ENCODE data around the gene RIF1. TPM values are rescaled to one million over a fixed set of nuclear protein-coding genes. Genes with fewer than 3 reads are reported as not detected.

The RIF1 gene
- total RNA-seq, 4 donors from 2014 or later = 25.3 to 31.0 (median 28.9) TPM

GRCh38 chr2:151486053-151486452 lies 76.4 kb downstream of the RIF1 start:
- no peaks in the 10 kb centered on the region for H3K9me3 ChIP-seq
- no peak overlapping the region for H3K4me3 ChIP-seq
- H3K27me3 ChIP-seq = no peaks in the 10 kb centered on the region
- WGBS = 94% methylated on average over 1 of the region's 1 CpG
- DNase-seq (ENCODE audit: extremely low spot score) = no peak
- TF ChIP-seq EP300 (IDR thresholded peaks at IDR 0.05) (no peak), POLR2AphosphoS5 (IDR thresholded peaks at IDR 0.05) (no peak), POLR2A (IDR thresholded peaks at IDR 0.05; ENCODE audit: low read depth) (no peak)
- TF ChIP-seq, protein P1, sequence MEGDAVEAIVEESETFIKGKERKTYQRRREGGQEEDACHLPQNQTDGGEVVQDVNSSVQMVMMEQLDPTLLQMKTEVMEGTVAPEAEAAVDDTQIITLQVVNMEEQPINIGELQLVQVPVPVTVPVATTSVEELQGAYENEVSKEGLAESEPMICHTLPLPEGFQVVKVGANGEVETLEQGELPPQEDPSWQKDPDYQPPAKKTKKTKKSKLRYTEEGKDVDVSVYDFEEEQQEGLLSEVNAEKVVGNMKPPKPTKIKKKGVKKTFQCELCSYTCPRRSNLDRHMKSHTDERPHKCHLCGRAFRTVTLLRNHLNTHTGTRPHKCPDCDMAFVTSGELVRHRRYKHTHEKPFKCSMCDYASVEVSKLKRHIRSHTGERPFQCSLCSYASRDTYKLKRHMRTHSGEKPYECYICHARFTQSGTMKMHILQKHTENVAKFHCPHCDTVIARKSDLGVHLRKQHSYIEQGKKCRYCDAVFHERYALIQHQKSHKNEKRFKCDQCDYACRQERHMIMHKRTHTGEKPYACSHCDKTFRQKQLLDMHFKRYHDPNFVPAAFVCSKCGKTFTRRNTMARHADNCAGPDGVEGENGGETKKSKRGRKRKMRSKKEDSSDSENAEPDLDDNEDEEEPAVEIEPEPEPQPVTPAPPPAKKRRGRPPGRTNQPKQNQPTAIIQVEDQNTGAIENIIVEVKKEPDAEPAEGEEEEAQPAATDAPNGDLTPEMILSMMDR (IDR thresholded peaks at IDR 0.05) = no peak
- intact Hi-C loops (cut with DNase I) = no loop called here
- H3K27ac ChIP-seq (replicated peaks in 1 of 4) = no peak overlapping the region
- peaks cover 0 to 11% (median 10%) of the 10 kb centered on the region in 4 donors for H3K4me1 ChIP-seq
- peaks cover 0 to 24% (median 15%) of the 10 kb centered on the region in 4 donors for H3K36me3 ChIP-seq

DNA sequence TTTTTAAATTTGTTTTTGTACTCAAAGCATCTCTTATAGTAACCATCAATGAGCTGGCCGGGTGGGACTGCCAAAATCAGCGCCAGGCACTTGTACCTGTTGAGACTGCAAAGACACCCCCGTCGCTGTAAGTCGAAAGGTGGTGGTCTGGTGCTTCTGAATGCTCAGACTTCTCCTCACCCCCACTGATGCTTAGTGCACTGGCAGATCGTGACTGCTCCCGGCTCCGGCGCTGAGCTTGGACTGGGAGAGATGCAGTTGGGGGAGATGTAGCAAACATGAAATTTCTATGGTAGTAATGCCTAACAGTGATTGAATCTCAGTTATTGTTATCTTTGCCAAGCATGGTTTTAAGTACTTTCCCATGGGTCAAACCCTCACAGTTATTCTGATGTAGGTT lies 80.6 kb downstream of the RIF1 start:
- no peaks in the 10 kb centered on the region for H3K27me3 ChIP-seq
- no peak for DNase-seq (ENCODE audit: extremely low spot score)
- no peaks in the 10 kb centered on the region for H3K36me3 ChIP-seq
- peak overlapping the region in 3 of 4 donors; percentile 59 to 66 (median 59) for H3K27ac ChIP-seq (replicated peaks in 1 of 4)
- no peaks in the 10 kb centered on the region for H3K9me3 ChIP-seq
- H3K4me1 ChIP-seq = peaks cover 0 to 26% (median 24%) of the 10 kb centered on the region in 4 donors
- intact Hi-C loops (cut with DNase I) = no loop called here
- TF ChIP-seq POLR2A (IDR thresholded peaks at IDR 0.05; ENCODE audit: low read depth) = no peak
- TF ChIP-seq EP300 (IDR thresholded peaks at IDR 0.05) = no peak
- TF ChIP-seq, protein P1 (IDR thresholded peaks at IDR 0.05) = no peak
- TF ChIP-seq POLR2AphosphoS5 (IDR thresholded peaks at IDR 0.05) = no peak
- WGBS = 68% methylated on average over 9 of the region's 9 CpGs
- no peak overlapping the region for H3K4me3 ChIP-seq

- H3K27me3 ChIP-seq = no peaks in the 10 kb centered on the region
- no peaks in the 10 kb centered on the region for H3K36me3 ChIP-seq
- H3K9me3 ChIP-seq = no peaks in the 10 kb centered on the region
- H3K4me3 ChIP-seq = no peak overlapping the region
- 40% methylated on average over 4 of the region's 4 CpGs for WGBS
- no peak for TF ChIP-seq POLR2A (IDR thresholded peaks at IDR 0.05; ENCODE audit: low read depth)
- TF ChIP-seq POLR2AphosphoS5 (IDR thresholded peaks at IDR 0.05) = peak; percentile 60
- H3K4me1 ChIP-seq = peaks cover 0 to 26% (median 24%) of the 10 kb centered on the region in 4 donors
- intact Hi-C loops (cut with DNase I) = no loop called here
- no peak for DNase-seq (ENCODE audit: extremely low spot score)
- peak overlapping the region; percentile 32 to 66 (median 59) for H3K27ac ChIP-seq (replicated peaks in 1 of 4)
These were observed 81.8 kb downstream of the RIF1 start for GRCh38 chr2:151491496-151491895.

GRCh38 chr2:151498178-151498577 lies 88.5 kb downstream of the RIF1 start:
- 94% methylated on average over 1 of the region's 1 CpG for WGBS
- no peaks in the 10 kb centered on the region for H3K9me3 ChIP-seq
- TF ChIP-seq, protein P1 (IDR thresholded peaks at IDR 0.05) = no peak
- TF ChIP-seq EP300 (IDR thresholded peaks at IDR 0.05) (no peak), POLR2A (IDR thresholded peaks at IDR 0.05; ENCODE audit: low read depth) (no peak), POLR2AphosphoS5 (IDR thresholded peaks at IDR 0.05) (no peak)
- no peaks in the 10 kb centered on the region for H3K36me3 ChIP-seq
- intact Hi-C loops (cut with DNase I) = no loop called here
- no peak overlapping the region for H3K4me3 ChIP-seq
- DNase-seq (ENCODE audit: extremely low spot score) = no peak
- H3K27me3 ChIP-seq = no peaks in the 10 kb centered on the region
- H3K4me1 ChIP-seq = peaks cover 0 to 2% (median 0%) of the 10 kb centered on the region in 4 donors
- no peak overlapping the region for H3K27ac ChIP-seq (replicated peaks in 1 of 4)

- intact Hi-C loops (cut with DNase I) = no loop called here
- no peak overlapping the region for H3K4me3 ChIP-seq
- H3K27ac ChIP-seq (replicated peaks in 1 of 4) = no peak overlapping the region
- no peaks in the 10 kb centered on the region for H3K9me3 ChIP-seq
- 98% methylated on average over 4 of the region's 4 CpGs for WGBS
- peaks cover 0 to 8% (median 0%) of the 10 kb centered on the region in 4 donors for H3K36me3 ChIP-seq
- no peaks in the 10 kb centered on the region for H3K27me3 ChIP-seq
- no peak for DNase-seq (ENCODE audit: extremely low spot score)
- TF ChIP-seq EP300 (IDR thresholded peaks at IDR 0.05) (no peak), POLR2AphosphoS5 (IDR thresholded peaks at IDR 0.05) (no peak), POLR2A (IDR thresholded peaks at IDR 0.05; ENCODE audit: low read depth) (no peak)
- TF ChIP-seq, protein P1 (IDR thresholded peaks at IDR 0.05) = no peak
- no peaks in the 10 kb centered on the region for H3K4me1 ChIP-seq
These were observed 96.5 kb downstream of the RIF1 start for GRCh38 chr2:151506170-151506569.

All from esophagus muscularis mucosa (tissue), 4 donors.